Activated T-cell treated with anti-CD3 and anti-CD28 coated beads for 24 hours (primary cell): ENCODE data around the gene ADAM12.
"Not testable (repeated sequence)": the region's sequence is repeated elsewhere in the genome, so short reads cannot be mapped to it uniquely, and the experiment has no call there.

Source experiments
- DNase-seq: peaks from one replicate; pipeline ENCODE4 v3.0.0-alpha.2; 2020; ENCODE audit warnings: low read depth

The ADAM12 gene

GRCh38 chr10:126049759-126050700, 338.2 kb downstream of the ADAM12 start:
- DNase-seq, result no peak

DNA sequence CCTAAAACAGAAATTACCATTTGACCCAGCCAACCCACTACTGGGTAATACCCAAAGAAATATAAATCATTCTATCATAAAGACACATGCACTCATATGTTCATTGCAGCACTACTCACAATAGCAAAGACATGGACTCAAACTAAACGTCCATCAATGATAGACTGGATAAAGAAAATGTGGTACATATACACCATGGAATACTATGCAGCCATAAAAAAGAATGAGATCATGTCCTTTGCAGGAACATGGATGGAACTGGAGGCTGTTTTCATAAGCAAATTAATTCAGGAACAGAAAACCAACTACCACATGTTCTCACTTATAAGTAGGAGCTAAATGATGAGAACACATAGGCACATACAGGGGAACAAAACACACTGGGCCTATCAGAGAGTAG, 340.5 kb downstream of the ADAM12 start:
- DNase-seq, result not testable (repeated sequence)

DNA sequence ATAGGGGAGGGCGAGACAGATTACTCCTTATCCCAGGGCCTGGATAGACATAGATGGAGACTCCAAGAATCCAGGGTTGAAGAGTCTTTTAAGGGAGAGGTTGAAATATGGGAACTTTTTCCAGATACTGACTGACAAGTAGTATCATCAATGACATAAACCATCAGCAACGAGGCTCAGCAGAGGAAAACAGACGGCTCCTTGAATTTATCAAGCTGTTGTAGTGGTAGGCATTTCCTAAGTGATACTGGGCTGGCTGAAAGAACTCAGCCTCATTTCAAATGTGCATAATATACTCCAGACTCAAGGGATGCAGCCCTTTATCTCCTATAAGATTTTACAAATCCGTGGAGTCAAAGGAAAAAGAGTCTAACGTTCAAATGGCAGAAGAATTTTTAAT, 341.4 kb downstream of the ADAM12 start:
- no peak for DNase-seq

DNA sequence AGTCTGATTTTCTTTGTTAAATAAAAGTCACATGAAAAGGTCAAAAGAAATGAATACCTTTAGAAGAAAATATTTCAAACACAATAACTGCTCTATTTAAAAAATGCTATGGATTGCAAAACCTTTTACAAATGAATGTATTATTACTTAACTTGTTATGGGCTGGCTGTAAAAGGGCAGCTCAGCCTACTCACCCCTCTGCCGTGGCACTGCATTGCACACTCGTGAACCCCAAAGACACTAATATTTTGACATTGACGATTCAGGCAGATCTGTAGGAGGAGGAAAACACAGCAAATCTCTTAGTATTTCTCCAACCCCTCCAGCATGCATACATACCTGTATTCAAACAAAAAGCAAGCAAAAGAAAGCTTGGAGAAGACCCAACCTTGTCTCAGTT, 342.4 kb downstream of the ADAM12 start:
- DNase-seq, result no peak

- DNase-seq, result no peak
Measured at GRCh38 chr10:126043389-126043788, 344.9 kb downstream of the ADAM12 start.

DNA sequence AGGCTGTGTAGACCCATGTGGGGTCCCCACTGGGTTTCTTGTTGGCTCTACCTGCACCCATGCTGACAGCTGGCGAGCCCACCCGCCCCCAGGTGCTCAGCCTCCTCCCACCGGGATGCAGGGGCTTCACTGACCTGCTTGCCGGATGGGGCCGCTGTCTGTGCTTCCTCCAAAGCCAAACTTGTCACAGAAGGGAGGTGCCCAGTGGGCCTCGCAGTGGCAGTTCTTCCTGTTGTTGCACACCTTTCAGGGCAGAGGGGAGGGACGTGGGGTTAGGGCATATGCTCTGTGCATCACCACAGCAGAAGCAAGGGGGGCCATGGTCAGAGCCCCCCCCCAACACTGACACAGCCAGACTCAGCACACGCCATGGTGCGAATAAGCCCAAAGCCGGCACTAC, 345.4 kb downstream of the ADAM12 start:
- no peak for DNase-seq

- DNase-seq, result no peak
Measured at GRCh38 chr10:126042354-126042753, 345.9 kb downstream of the ADAM12 start.

GRCh38 chr10:126041804-126042231, 346.5 kb downstream of the ADAM12 start:
- DNase-seq, result peak; percentile 57

DNA sequence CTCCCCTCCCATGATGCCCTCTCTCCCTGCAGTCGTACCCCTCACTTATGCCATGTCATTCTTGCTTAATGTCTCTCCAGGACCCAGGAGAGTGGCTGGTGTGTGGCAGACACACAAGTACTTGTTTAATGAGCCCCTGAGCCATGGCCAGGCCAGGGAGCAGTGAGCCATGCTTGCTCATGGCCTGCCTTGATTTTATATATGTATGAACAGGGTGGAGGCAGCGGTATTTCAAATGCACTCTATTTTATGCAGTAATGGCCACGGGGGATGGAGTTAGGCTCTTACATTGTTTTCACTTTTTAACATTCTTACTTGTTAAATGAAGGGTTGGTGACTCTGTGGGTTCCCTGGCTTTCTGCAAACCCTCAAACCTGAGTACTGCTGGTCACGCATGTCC, 347.2 kb downstream of the ADAM12 start:
- DNase-seq, result no peak

DNA sequence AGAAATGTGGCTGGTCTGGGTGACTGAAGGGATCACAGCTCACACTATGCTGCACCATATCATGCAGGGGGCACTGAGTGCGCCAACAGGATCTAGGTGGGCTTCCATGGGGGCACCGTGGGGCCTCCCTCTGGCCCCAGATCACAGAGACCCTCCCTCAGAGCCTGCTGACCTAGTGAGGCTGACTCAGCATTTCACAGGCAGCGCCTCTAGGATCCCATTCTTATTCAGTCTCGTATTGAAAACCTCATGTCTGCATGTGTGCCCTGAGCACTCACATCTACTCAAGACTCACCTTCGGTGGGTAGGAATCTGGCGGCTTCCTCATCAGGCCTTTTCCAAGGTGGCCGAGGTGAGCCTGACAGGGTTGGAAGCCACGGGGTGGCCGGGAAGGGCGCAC, 350.3 kb downstream of the ADAM12 start:
- no peak for DNase-seq

DNA sequence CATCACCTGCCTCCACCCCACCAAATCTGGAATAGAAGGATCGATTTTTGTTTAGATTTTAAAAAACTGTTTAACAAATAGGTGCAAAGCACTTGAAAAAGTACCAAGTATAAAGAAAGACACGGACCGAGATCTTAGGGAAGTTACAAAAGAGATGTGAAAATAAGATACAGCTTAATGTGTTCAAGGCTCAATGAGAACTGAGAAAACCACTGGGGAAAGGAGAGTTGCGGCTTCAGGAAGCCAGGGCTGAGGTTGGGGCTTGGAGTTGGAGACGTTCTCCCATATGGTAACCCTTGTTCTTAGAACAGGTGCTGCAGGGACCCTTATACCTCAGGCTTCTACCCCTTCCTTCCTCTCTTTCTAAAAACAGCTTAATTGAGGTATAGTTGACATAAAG, 351.8 kb downstream of the ADAM12 start:
- no peak for DNase-seq

- DNase-seq, result no peak
Measured at GRCh38 chr10:126034586-126034985, 353.7 kb downstream of the ADAM12 start.

GRCh38 chr10:126029999-126030398, 358.3 kb downstream of the ADAM12 start:
- DNase-seq, result no peak

DNA sequence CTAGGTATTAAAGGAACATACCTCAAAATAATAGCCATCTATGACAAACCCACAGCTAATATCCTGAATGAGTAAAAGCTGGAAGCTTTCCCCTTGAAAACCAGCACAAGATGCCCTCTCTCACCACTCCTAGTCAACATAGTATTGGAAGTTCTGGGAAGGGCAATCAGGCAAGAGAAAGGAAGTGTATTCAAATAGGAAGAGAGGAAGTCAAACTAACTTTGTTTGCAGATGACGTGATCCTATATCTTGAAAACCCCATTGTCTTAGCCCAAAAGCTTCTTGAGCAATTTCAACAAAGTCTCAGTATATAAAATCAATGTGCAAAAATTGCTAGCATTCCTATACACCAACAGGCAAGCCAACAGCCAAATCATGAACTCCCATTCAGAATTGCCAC, 360.6 kb downstream of the ADAM12 start:
- DNase-seq, result no peak

- DNase-seq, result no peak
Measured at GRCh38 chr10:126022841-126023240, 365.4 kb downstream of the ADAM12 start.

DNA sequence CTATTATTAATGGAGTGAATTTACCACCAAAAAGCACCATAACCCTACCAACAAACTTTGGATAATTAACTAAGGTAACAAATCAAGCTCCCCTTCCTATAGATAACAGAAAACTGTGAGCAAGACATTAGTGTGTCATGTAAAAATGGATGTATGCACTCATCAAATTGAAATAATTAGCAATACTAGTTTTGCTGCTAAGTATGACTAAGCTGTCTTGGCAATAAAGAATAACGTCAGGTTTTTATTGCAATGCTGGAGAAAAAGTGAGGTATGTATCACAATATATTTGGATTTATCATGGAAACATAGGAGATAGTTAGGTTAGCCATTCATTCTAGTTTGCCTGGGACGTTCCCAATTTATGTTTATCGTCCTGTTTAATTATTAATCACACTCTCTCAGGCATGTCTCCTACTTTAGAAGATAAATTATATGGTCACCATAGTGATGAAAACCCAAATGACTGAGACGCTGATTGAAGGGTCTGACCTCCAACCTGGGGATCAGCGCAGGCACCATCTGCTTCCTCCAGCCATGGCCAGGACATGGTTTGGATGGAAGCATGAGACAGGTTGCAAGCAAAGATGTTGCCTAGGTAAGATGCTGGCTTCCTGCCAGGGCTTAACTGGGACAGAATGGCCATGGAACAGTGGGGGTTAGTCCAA, 366.3 kb downstream of the ADAM12 start:
- DNase-seq, result no peak

- DNase-seq, result no peak
Measured at GRCh38 chr10:126017961-126018560, 370.2 kb downstream of the ADAM12 start.

DNA sequence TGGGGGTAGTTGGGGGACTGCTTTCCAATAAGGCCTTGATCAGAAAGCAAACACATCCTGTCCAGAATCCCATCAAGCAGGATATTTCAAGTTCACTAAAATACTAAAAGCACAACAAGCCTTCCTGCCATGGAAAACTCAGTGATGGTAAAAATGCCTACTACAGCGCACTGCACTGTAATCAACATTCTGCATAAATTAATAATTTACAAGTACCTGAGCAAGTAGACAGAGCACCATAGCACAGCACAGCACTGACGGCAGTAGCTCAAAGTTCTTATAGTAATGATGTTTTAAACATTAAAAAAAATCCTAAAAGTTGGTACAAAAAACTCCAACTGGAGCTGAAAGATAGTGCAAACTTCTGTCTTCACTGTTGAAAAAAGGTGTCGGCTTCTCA, 371.4 kb downstream of the ADAM12 start:
- no peak for DNase-seq

GRCh38 chr10:126016156-126016805, 372.0 kb downstream of the ADAM12 start:
- no peak for DNase-seq

DNA sequence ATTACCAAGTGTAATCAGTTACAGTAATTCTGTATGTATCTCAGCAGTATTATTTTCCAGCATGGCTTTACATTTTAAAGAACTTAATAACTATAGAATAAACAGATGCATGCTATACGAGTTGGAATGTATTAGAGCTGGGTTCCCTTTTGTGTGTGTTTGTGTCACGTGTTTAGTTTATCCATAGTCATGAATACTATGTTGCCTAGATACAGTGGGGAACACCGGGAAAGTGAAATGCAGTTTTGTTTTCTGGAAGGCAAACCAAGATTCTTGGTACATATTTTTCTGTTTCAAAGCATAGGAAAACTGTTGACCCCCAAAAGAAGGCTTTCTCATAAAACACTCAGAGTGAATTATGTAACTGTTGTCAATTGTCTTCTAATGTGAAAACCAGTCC, 372.9 kb downstream of the ADAM12 start:
- DNase-seq, result no peak

GRCh38 chr10:126014309-126014708, 374.0 kb downstream of the ADAM12 start:
- no peak for DNase-seq

DNA sequence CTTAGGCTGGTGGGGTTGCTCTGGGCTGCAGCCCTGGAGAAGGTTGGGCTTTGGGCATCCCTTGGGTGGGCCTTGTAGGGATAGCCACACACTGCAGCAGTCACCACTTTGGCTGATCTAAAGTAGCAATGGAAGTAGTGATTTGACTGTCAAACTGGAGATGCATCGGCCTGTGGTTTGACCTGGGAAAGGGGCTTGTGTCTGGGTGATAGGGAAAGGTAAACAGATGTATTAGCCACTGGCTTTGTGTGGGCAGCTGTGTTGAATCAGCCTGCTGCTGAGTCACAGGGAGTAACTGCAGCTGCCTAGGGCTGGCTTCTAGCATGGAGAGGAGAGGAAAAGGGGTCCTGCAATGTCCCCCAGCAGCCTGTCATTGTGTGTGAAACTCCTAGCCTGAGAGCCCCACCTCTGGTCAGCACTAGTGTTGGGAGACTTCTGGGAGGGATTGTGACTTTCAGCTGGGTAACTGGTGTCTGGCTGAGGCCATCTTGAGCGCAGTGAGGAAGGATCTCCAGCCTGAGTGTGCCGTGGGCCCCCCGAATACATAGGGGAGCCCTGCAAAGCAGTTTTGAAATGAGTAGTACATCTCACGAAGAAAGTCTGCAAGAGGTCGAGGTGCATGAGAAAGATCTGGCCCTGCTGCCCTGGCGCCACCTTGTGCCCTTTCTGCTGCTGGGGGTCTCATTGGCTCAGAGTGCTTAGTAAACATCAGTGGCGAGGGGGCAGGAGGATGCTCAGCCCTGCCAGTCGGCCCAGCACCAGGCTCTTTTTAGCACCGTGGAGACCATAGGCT, 374.6 kb downstream of the ADAM12 start:
- no peak for DNase-seq
